GM21528 (cell line): ENCODE data around the gene ANO9.

Source experiments
- ATAC-seq: cut with Tn5 transposase; IDR thresholded peaks from one replicate; pipeline ENCODE4 v1.9.1; 2021; ENCODE audit warnings: mild to moderate bottlenecking, moderate library complexity; ENCODE audit not compliant: unreplicated experiment, low FRiP score

ANO9 gene, protein sequence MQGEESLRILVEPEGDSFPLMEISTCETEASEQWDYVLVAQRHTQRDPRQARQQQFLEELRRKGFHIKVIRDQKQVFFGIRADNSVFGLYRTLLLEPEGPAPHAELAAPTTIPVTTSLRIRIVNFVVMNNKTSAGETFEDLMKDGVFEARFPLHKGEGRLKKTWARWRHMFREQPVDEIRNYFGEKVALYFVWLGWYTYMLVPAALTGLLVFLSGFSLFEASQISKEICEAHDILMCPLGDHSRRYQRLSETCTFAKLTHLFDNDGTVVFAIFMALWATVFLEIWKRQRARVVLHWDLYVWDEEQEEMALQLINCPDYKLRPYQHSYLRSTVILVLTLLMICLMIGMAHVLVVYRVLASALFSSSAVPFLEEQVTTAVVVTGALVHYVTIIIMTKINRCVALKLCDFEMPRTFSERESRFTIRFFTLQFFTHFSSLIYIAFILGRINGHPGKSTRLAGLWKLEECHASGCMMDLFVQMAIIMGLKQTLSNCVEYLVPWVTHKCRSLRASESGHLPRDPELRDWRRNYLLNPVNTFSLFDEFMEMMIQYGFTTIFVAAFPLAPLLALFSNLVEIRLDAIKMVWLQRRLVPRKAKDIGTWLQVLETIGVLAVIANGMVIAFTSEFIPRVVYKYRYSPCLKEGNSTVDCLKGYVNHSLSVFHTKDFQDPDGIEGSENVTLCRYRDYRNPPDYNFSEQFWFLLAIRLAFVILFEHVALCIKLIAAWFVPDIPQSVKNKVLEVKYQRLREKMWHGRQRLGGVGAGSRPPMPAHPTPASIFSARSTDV

GRCh38 chr11:441418-442274 lies at the start of gene ANO9:
ANO9 (minus strand) TSS chr11:442011; CDS start chr11:441926, 85 bp downstream.
- no peak for ATAC-seq

DNA sequence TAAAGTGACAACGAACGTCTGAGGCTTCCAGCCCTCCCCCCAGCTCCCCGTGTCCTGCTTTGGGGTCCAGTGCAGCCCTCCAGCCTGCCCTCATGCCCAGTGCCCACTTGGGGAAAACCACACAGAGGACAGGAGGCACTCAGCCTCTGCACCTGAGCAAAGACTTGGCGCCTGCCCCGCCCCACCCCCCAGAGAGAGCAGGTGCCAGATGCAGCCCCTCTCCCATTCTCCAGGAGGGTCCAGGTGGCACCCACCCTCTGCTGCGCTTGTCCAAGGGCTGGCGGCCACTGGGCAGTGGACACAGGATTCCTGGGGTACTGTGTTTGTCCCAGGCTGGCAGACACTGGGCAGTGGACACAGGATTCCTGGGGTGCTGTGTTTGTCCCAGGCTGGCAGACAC lies 49.5 kb upstream of the ANO9 start:
- ATAC-seq: no peak

DNA sequence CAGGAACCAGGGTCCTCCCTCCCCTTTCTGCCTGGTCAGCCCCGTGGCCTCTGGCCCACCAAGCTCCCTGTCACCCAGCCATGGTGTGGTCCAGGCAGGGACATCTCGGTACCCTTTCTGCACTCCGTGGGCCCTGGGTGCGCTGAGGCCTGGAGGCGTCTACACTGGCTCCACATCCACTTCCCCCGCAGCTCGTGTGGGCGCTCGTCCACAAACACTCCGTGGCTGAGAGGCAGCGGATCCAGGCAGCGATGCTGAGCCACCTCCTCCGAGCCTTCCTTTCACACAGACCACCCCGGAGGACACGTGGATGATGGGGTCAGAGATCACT lies 49.1 kb upstream of the ANO9 start:
- no peak for ATAC-seq

- no peak for ATAC-seq
Measured at GRCh38 chr11:490186-490929, 48.5 kb upstream of the ANO9 start.

DNA sequence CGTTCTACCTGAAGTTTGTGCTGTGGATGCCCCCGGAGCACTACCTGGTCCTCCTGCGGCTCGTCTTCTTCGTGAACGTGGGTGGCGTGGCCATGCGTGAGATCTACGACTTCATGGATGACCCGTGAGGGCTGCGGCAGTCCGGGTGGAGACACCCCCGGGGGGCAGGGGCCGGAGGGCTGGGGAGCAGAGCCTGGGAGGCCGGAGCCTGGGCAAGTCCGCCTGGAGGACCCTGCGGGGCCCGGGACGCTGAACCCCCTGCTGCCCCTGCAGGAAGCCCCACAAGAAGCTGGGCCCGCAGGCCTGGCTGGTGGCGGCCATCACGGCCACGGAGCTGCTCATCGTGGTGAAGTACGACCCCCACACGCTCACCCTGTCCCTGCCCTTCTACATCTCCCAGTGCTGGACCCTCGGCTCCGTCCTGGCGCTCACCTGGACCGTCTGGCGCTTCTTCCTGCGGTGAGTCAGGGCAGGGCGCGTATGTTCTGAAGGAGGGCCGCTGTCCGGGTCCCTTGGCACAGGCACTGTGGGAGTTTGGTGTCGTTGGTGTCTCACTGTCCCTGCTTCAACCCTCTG lies 47.9 kb upstream of the ANO9 start:
- ATAC-seq: no peak

GRCh38 chr11:488992-489391 lies 47.2 kb upstream of the ANO9 start:
- no peak for ATAC-seq

- ATAC-seq: no peak
Measured at GRCh38 chr11:488579-488978, 46.8 kb upstream of the ANO9 start.

DNA sequence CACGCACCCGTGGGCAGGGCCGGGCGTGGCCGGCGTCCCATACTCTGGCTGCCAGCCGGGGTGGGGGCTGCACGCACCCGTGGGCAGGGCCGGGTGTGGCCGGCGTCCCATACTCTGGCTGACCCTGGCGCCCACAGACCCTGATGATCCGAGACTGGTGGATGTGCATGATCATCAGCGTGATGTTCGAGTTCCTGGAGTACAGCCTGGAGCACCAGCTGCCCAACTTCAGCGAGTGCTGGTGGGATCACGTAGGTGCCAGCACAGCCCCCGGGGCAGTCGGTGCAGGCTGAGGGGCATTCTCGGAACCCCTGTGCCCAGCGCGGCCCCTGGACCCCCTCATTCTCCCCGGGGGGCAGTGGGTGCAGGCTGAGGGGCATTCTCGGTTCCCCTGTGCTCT lies 46.3 kb upstream of the ANO9 start:
- ATAC-seq: no peak

GRCh38 chr11:487571-488021 lies 45.8 kb upstream of the ANO9 start:
- ATAC-seq: no peak

GRCh38 chr11:486189-486588 lies 44.4 kb upstream of the ANO9 start:
- ATAC-seq: no peak

DNA sequence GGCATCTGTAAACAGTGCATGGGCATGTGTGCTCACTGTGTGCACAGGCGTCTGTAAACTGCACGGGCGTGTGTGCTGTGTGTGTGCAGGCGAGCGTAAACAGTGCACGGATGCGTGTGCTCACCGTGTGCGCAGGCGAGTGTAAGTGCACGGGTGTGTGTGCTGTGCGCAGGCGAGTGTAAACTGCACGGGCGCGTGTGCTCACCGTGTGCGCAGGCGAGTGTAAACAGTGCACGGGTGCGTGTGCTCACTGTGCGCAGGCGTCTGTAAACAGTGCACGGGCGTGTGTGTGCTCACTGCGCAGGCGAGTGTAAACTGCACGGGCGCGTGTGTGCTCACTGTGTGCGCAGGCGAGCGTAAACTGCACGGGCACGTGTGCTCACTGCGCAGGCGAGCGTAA lies 42.8 kb upstream of the ANO9 start:
- ATAC-seq: no peak

DNA sequence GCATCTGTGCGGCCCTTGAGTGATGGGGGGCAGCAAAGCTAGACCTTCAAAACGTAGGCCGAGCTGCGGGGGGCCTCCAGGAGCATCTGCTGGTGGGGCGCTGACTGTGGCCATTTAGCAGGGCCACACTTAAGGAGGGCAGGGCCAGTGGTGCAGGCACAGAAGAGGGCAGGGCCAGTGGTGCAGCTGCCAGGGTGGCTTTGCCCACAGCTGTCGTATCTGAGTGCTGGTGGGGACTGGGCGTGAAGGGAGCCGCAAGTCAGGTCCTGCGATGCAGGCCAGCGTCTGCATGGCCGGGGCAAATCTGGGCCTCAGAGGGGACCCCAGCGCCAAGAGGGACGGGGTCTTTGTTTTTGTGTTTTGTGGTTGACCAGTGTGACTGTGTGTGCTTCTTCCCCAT lies 37.5 kb upstream of the ANO9 start:
- no peak for ATAC-seq

DNA sequence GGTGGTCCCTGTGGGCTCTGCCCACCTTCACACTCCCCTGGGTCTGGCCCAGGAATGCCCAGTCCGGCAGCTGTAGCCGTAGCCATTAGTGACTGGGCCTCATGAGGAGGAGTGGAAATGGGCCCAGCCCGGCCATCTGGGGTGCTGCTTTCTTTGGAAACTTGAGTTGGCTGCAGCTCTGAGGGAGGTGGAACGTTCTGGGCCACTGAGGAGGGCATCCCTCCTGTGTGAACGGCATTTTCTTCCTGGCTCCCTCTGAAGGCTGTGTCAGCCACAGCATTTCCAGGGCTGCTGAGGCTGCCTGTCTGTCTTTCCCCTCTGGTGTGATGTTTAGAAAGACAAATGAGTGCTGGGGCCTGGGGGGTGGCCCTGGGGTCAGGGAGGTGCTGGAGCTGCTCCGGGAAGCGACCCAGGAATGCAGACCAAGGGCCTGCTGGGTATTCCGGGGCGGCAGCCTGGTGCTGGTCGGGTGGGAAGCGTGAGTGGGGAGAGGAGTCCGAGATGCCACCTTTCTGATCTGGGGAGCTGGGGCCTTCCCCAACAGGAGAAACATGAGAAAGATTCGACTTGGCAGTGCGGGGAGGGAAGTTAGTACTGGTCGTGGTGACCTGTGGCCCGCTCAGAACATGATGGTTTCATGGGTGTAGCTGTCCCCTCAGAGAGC lies 35.4 kb upstream of the ANO9 start:
- ATAC-seq: no peak

DNA sequence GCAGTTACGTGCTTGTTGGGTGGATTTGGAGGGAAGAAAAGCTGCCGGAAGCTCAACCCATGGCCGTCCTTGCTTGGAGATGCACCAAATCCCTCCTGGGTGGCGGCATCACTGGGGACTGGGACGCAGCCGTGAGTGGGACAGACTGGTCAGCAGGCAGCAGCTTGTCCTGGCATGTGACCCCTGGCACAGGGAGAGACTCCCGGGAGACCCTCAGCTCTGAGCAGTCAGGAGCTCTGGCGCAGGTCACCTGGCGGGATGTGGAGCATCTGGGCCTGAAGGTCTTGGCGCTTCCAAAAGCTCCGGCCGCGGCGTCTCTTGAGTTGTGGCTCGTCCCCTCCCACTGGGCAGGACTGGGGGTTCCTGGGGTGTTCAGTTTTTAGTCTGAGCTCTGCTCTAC lies 34.6 kb upstream of the ANO9 start:
- ATAC-seq: no peak

DNA sequence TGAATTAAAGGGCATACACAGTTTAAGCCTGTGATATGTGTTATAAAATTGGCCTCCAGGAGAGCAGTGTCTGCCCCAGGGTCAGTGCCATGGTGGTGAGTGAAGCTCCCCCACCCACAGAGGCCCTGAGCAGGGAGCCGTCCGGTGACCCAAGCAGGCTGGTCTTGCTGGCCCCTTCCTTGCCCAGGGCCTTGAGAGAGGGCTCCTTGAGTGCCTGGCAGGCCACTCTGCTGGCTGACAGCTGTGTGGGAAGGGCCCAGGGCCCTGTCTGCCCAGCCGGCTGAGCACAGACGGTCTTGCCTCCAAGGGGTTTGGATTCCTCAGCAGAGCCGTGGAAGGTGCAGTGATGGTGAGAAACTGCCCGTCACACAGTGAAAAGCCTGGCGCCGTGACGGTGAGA lies 34.1 kb upstream of the ANO9 start:
- ATAC-seq: no peak

DNA sequence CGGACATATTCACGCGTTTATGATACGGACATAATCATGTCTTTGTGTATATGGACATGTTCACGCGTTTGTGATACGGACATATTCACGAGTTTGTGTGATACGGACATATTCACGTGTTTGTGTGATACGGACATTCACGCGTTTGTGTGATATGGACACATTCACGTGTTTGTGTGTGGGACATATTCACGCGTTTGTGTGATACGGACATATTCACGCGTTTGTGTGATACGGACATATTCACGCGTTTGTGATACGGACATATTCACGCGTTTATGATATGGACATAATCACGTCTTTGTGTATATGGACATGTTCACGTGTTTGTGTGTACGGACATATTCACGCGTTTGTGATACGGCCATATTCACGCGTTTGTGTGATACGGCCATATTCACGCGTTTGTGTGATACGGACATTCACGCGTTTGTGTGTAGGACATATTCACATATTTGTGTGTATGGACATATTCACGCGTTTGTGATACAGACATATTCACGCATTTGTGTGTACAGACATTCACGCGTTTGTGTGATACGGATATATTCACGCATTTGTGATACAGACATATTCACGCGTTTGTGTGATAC lies 33.2 kb upstream of the ANO9 start:
- ATAC-seq: no peak

DNA sequence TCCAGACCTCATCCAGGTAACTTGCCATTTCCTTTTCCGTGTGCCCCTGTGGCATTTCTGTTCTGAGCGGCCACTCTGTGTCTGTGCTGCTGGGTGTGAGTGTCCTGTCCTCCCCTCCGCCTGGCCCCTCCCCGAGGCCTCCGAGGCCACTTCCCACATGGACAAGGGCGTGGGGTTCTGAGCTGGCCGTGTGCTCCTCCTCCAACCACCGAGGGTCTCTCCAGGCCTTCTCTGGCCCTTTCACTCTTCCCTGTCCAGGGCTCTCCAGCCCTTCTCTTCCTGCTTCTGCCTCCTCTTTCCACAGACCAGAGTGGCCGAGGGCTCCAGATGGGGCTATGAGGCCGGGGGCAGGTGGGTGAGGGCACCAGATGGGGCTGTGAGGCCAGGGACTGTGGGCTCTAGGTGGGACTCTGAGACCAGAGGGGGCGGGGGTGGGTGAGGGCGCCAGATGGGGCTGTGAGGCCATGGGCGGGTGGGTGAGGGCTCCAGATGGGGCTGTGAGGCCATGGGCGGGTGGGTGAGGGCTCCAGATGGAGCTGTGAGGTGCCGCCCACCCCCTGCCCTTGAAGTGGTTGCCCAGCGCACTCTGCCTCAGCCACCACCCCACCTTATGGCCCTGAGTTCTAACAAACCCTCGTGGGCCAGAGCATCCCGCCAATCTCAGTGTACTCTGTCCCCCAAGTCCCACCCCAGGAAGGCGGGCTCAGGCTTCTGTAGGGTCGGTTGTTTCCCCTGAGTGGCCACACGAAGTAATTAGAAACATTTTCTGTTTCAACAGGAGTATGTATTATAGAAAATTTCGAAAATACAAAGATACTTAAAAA lies 32.4 kb upstream of the ANO9 start:
- no peak for ATAC-seq

GRCh38 chr11:473415-473814 lies 31.6 kb upstream of the ANO9 start:
- no peak for ATAC-seq
